ENCODE data around the gene ZBTB9. TPM values are rescaled to one million over a fixed set of nuclear protein-coding genes. Genes with fewer than 3 reads are reported as not detected.
A peak's percentile ranks its signal among the peaks of the same experiment; 100 is the strongest.

Gene ZBTB9, protein sequence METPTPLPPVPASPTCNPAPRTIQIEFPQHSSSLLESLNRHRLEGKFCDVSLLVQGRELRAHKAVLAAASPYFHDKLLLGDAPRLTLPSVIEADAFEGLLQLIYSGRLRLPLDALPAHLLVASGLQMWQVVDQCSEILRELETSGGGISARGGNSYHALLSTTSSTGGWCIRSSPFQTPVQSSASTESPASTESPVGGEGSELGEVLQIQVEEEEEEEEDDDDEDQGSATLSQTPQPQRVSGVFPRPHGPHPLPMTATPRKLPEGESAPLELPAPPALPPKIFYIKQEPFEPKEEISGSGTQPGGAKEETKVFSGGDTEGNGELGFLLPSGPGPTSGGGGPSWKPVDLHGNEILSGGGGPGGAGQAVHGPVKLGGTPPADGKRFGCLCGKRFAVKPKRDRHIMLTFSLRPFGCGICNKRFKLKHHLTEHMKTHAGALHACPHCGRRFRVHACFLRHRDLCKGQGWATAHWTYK
- total RNA-seq (7.8 TPM), polyA plus RNA-seq (5.0 TPM)

DNA sequence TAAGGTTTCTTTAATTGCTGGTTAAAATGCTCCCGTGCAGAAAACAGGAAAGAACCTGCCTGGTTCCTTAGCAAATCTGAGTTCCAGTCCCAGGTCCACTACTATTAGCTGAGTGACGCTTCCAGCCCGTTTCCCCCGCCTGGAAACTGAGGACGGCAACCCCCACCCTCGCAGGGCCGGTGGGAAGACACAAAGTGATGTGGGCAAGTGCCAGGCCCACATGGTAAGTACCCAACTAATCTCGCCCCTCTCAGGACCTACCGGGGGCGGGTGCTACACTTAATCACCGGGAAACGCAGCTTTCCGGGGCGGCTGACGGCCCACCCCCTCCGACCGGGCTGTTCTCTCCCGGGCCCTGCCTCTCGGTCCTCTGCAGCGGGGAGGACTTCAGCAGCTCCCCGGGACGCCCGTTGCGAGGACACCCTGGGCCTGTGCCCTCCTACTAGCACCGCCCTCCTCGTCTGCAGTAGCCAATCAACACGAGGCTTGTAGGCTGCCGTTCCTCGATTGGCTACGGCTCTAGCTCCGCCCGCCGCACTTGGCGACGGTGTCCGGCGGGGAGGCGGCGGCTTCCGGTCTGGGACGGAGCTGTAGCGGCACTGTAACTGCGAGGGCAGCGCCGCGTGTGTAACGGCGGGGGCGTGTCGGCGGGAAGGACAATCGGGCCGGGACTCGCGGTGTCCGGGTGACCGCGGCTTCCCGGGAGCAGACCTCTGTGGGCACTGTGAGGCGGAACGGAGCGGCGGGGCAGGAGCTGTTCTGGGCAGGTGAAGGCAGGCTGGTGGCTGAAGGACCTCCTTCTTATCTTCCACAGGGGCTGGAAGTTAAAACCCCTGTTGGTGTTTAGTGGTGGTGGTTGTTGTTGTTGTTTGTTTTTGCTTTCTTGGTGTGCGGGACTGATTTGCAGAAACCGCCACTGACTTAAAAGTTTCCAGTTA is at the start of gene ZBTB9:
TSS of gene ZBTB9 (plus strand) at position 568 of the 938 bp plus-strand sequence. CDS start 525 bp downstream, outside the sequence.
- H3K27ac ChIP-seq (ENCODE audit: low read depth), result no peak within 1 kb of the TSS
- DNase-seq (ENCODE audit: extremely low spot score), result peak; percentile 88

GRCh38 chr6:33404884-33405283 is 49.5 kb upstream of the ZBTB9 start:
- Histone ChIP-seq H3K27ac (ENCODE audit: low read depth) (no peak overlapping the region), H3K4me3 (ENCODE audit: low read depth, low read length) (no peak overlapping the region), H3K4me1 (ENCODE audit: insufficient read depth) (no peaks in the 10 kb centered on the region), H3K36me3 (ENCODE audit: insufficient read depth) (no peaks in the 10 kb centered on the region)
- DNase-seq (ENCODE audit: extremely low spot score), result no peak
- WGBS, result 95% methylated on average over 17 of the region's 17 CpGs

More for the DNA sequence above, at the start of gene ZBTB9:
- Histone ChIP-seq H3K4me3 (ENCODE audit: low read depth, low read length) (peak within 1 kb of the TSS; percentile 53), H3K4me1 (ENCODE audit: insufficient read depth) (no peaks in the 10 kb centered on the region), H3K36me3 (ENCODE audit: insufficient read depth) (no peaks in the 10 kb centered on the region)
- WGBS, result under 1% methylated on average over 65 of the region's 65 CpGs

GRCh38 chr6:33405386-33405940 is 48.9 kb upstream of the ZBTB9 start:
- Histone ChIP-seq H3K4me1 (ENCODE audit: insufficient read depth) (no peaks in the 10 kb centered on the region), H3K27ac (ENCODE audit: low read depth) (no peak overlapping the region), H3K4me3 (ENCODE audit: low read depth, low read length) (no peak overlapping the region), H3K36me3 (ENCODE audit: insufficient read depth) (no peaks in the 10 kb centered on the region)
- no peak for DNase-seq (ENCODE audit: extremely low spot score)
- 92% methylated on average over 15 of the region's 15 CpGs for WGBS

GRCh38 chr6:33406126-33406525 is 48.2 kb upstream of the ZBTB9 start:
- WGBS, result 94% methylated on average over 17 of the region's 17 CpGs

DNA sequence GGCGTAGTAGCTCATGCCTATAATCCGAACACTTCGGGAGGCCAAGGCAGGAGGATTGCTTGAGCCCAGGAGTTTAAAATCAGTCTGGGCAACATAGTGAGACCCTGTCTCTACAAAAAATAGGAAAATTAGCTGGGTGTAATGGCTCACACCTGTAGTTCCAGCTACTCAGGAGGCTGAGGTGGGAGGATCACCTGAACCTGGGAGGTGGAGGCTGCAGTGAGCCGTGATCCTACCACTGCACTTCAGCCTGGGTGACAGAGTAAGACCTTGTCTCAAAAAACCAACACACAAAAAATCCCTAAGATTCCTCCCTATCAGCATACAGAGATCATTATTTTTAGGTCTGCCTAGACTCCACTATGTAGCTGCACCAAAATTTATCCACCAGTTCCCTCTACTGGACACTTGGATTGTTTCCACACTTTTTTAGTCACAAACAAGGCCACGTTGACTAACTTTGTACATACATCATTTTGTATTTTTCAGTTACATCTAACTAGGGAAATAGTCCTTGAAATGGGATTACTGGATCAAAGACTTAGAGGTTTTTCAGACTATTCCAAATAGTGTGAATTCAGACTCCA is 47.2 kb upstream of the ZBTB9 start:
- no peak for DNase-seq (ENCODE audit: extremely low spot score)
- Histone ChIP-seq H3K4me3 (ENCODE audit: low read depth, low read length) (no peak overlapping the region), H3K4me1 (ENCODE audit: insufficient read depth) (no peaks in the 10 kb centered on the region), H3K36me3 (ENCODE audit: insufficient read depth) (no peaks in the 10 kb centered on the region), H3K27ac (ENCODE audit: low read depth) (no peak overlapping the region)
- WGBS, result 81% methylated on average over 5 of the region's 5 CpGs

More at GRCh38 chr6:33406126-33406525, 48.2 kb upstream of the ZBTB9 start:
- Histone ChIP-seq H3K4me3 (ENCODE audit: low read depth, low read length) (no peak overlapping the region), H3K4me1 (ENCODE audit: insufficient read depth) (no peaks in the 10 kb centered on the region), H3K27ac (ENCODE audit: low read depth) (no peak overlapping the region), H3K36me3 (ENCODE audit: insufficient read depth) (no peaks in the 10 kb centered on the region)
- DNase-seq (ENCODE audit: extremely low spot score), result no peak

DNA sequence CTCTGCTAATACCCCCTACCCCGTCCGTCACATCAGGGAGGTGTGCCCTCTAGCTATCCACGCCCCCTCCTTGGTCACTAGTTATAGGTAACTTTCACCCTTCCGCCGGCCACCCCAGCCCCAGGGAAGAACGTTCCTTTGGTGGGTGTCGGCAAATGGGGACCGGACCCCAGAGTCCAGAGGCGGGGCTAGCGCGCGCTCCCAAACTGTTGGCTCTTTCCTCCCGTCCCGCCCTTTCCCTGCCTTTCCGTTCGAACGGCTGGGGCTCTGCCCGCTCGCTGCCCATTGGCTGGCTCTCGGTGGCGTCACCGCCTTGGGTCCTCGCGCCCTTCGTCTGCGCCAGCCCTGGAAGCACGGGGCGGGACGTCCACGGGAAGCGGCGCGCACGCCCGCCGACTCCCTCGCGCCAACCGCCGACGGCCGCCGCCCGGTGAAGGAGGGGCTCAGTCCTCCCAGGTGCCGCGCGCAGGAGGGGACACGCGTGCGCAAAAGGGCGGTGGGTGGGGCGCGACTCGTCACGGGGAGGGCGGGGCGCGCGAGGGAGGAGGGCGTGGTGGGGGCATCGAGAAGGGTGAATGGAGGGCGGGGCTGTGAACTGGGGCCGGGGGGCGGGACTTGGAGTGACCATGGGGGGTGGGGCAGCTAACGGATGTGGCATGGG is 44.2 kb upstream of the ZBTB9 start:
- H3K36me3 ChIP-seq (ENCODE audit: insufficient read depth), result no peaks in the 10 kb centered on the region
- DNase-seq (ENCODE audit: extremely low spot score), result peak; percentile 89
- under 1% methylated on average over 65 of the region's 65 CpGs for WGBS

GRCh38 chr6:33410711-33411631 is 43.4 kb upstream of the ZBTB9 start, which contains the start of gene PHF1:
Gene PHF1, plus strand, starts transcription at chr6:33411014. Its CDS starts 1,250 bp downstream, at chr6:33412264.
- Histone ChIP-seq H3K4me3 (ENCODE audit: low read depth, low read length) (peak within 1 kb of the TSS; percentile 92), H3K4me1 (ENCODE audit: insufficient read depth) (no peaks in the 10 kb centered on the region), H3K36me3 (ENCODE audit: insufficient read depth) (no peaks in the 10 kb centered on the region), H3K27ac (ENCODE audit: low read depth) (peak within 1 kb of the TSS; percentile 95)
- no peak for DNase-seq (ENCODE audit: extremely low spot score)
- WGBS, result under 1% methylated on average over 63 of the region's 67 CpGs

More for the DNA sequence above, 44.2 kb upstream of the ZBTB9 start:
- peak overlapping the region; percentile 95 for H3K27ac ChIP-seq (ENCODE audit: low read depth)
- H3K4me1 ChIP-seq (ENCODE audit: insufficient read depth), result no peaks in the 10 kb centered on the region
- peak overlapping the region; percentile 92 for H3K4me3 ChIP-seq (ENCODE audit: low read depth, low read length)

- H3K36me3 ChIP-seq (ENCODE audit: insufficient read depth), result no peaks in the 10 kb centered on the region
- DNase-seq (ENCODE audit: extremely low spot score), result no peak
- H3K4me3 ChIP-seq (ENCODE audit: low read depth, low read length), result peak overlapping the region; percentile 92
- no peaks in the 10 kb centered on the region for H3K4me1 ChIP-seq (ENCODE audit: insufficient read depth)
- WGBS, result 48% methylated on average over 6 of the region's 6 CpGs
- peak overlapping the region; percentile 93 for H3K27ac ChIP-seq (ENCODE audit: low read depth)
Measured at GRCh38 chr6:33411632-33412005, 42.8 kb upstream of the ZBTB9 start.

DNA sequence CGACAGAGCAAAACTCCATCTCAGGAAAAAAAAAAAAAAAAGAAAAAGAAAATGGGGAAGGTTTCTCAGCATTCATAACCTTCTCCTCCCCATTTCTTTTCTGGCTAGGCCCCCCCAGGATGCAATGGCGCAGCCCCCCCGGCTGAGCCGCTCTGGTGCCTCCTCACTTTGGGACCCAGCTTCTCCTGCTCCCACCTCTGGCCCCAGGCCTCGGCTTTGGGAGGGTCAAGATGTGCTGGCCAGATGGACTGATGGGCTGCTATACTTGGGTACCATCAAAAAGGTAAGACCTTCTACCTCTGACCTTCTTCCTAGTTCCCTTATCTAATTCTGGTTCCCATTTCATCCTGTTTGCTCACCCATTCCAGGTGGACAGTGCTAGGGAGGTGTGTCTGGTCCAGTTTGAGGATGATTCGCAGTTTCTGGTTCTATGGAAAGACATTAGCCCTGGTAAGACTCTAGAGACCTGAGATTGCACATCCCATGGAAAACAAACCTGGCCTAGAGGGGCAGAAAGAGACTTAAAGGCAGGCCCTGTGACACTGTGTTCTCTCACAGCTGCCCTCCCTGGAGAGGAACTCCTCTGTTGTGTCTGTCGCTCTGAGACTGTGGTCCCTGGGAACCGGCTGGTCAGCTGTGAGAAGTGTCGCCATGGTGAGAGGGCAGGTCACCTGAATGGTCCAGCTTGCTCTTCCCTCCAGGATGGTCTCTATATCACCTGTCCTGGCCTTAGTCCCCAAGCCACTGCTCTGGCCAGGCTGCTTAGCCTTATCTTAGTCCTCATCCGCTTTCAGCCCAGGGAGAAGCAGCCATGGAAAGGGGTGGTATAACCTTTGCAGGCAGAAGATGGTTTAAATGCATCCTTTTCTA is 42.0 kb upstream of the ZBTB9 start:
- Histone ChIP-seq H3K36me3 (ENCODE audit: insufficient read depth) (no peaks in the 10 kb centered on the region), H3K4me1 (ENCODE audit: insufficient read depth) (no peaks in the 10 kb centered on the region), H3K4me3 (ENCODE audit: low read depth, low read length) (no peak overlapping the region), H3K27ac (ENCODE audit: low read depth) (peak overlapping the region; percentile 57)
- 89% methylated on average over 10 of the region's 10 CpGs for WGBS
- no peak for DNase-seq (ENCODE audit: extremely low spot score)

DNA sequence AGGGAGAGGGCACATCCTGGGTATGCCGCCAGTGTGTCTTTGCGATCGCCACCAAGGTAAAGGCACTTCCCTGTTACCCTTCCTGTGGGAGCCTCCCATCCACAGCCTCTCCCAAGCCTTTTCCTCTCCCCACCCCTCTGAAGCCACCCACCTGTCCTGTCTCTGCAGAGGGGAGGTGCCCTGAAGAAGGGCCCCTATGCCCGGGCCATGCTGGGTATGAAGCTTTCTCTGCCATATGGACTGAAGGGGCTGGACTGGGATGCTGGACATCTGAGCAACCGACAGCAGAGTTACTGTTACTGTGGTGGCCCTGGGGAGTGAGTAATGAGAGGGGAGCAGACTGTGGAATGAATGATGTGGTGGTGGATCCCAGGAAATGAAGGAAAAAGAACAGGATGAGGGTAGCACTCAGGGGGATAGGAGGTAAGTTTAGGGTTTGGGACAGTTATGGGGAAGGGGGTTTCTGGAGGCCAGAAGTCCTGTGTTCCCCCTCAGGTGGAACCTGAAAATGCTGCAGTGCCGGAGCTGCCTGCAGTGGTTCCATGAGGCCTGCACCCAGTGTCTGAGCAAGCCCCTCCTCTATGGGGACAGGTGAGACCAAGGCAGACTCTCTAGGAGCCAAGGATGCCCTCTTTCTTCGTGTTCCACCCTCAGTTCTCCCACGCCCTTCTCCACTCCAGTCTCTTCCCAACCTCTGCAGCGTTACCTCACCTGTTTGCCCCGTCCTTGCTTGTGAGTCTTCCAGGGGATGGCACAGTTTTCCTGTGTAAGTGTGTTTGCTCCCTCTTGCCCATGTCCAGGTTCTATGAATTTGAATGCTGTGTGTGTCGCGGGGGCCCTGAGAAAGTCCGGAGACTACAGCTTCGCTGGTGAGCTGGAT is 40.9 kb upstream of the ZBTB9 start:
- DNase-seq (ENCODE audit: extremely low spot score), result no peak
- WGBS, result 88% methylated on average over 14 of the region's 14 CpGs
- H3K4me3 ChIP-seq (ENCODE audit: low read depth, low read length), result no peak overlapping the region
- H3K4me1 ChIP-seq (ENCODE audit: insufficient read depth), result no peaks in the 10 kb centered on the region
- no peak overlapping the region for H3K27ac ChIP-seq (ENCODE audit: low read depth)
- no peaks in the 10 kb centered on the region for H3K36me3 ChIP-seq (ENCODE audit: insufficient read depth)
